ENCODE results near the gene HCK.

HCK gene

GRCh38 chr20:32052090-32052777, at the start of gene HCK:
HCK (plus strand) TSS chr20:32052242.
- DNase-seq: no peak

DNA sequence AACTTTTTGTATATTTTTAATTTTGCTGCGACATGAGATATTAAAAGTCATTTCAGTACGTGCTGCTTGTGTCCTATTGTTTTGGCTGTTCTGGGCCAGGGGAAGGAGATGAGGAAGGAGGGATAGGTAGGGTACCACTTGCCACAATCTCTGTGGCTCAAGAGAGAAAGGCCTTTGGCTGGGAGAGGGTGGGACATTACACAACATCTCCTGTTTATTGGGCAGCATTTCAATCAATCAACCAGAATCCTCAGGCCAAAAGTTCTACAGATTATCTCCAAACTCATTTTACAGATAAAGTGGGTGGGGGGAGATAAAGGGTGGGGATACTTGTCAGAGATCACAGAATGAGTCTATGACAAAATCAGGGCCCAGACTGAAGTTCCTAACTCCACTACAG, 48.7 kb upstream of the HCK start:
- no peak for DNase-seq

- no peak for DNase-seq
These were observed 47.1 kb upstream of the HCK start for GRCh38 chr20:32004963-32005362.

DNA sequence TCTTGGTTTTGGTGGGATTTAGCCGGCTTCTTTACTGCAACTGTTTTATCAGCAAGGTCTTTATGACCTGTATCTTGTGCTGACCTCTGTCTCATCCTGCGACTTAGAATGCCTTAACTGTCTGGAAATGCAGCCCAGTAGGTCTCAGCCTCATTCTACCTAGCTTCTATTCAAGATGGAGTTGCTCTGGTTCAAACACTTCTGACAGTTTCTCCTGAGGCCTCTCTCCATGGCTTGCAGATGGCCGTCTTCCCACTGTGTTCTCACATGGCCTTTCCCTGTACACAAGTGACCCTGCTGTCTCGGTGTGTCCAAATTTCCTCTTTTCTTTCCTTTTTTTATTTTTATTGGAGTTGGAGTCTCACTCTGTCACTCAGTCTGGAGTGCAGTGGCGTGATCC, 46.0 kb upstream of the HCK start:
- no peak for DNase-seq

DNA sequence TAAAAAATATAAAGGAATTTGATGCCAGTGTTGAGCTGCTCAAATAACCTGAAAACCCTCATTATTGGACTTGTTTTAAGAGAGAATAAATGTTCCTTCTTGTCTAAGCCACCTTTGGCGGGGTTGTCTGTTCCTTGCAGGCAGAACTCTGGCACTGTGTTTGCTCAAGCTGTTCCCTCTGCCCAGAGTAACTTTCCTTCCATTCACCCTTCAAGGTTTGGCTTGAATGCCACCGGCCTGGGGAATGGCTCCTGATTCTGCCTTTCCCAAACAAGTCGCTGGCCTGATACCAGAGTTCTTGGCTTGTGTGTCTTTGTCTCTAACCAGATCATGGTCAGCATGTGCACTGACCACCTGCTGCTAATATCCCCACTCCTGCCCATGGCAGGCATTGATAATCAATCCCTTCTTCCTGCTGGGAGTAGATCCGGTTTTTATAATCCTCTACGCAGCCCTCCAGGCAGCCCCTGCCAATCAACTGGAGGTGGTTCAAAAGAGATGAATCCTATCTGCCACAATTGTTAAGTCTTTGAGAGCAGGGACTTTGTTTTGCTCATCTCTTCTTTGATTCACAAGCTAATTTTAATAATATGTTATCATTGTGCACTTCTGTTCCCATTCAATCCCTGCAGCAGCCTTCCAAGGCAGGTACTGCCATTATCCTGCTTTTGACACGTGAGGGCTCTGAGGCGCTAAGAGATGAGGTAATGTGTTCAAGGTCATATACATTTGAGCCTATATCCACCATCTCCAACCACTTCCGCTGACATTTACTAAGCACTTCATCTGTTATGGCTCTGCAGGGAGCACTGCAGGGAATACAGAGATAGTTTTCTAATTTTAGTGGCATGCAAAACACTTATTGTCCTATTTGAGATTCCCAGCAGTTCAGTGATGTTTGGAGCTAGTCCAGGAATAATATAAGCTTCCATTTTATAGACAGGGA, 44.9 kb upstream of the HCK start:
- peak; percentile 20 to 70 (median 36) for DNase-seq

- DNase-seq: peak in 2 of 3 experiments; percentile 37 to 46
These were observed 44.0 kb upstream of the HCK start for GRCh38 chr20:32007787-32008616.

DNA sequence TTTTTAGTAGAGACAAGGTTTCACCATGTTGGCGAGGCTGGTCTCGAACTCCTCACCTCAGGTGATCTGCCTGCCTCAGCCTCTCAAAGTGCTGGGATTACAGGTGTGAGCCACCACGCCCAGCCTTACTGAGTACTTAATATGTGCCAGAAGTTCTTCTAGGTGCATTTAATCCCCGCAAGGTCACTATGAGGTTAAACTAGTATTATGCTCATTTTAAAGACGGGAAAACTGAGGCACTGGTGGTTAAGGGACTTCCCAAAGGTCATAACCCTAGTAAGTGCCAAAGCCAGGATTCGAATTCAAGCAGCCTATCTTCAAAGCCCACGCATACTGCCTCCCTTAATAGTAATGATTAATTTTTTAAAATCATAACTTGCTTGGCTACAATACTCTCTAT, 42.5 kb upstream of the HCK start:
- DNase-seq: no peak

DNA sequence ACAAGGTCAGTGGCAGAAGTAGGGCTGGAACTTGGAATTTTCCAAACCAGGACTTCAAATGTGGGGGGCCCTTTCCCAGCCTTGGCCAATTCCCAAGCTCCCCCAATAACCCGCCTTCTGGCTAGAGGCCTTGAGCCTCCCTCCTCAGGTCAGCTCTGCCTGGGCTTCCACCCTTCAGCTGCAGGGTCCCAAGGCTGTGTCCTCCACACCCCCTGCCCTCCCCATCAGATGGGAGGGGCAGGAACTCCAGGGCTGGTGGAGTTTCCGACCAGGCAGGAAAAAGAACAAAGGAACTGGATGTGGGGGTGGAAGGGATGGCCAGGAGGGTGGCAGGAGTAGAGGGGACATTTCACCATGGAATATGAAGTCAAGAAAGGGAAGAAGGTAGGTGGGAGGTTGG, 41.9 kb upstream of the HCK start, which contains the start of gene CCM2L:
TSS of gene CCM2L (plus strand) at position 338 of the 400 bp plus-strand sequence. CDS start at position 355, 17 bp downstream.
- DNase-seq: no peak

GRCh38 chr20:32010666-32011065, 41.4 kb upstream of the HCK start:
- DNase-seq: no peak

DNA sequence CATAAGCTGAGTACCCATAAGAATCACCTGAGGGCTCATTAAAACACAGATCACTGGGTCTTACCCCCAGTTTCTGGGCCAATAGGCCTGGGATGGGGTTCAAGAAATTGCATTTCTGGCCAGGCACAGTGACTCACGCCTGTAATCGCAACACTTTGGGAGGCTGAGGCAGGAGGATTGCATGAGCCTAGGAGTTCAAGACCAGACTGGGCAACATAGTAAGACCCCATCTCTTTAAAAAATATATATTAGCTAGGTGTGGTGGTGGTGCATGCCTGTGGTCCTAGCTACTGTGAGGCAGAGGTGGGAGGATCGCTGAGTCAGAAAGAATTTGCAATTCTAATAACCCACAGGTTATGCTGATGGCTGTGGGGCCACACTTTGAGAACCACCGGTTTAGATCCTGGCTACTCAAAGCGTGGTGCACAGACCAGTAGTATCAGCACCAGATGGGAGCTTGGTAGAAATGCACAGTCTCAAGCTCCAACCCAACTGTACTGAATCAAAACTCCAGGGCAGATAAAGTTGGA, 39.8 kb upstream of the HCK start:
- DNase-seq: no peak

GRCh38 chr20:32013326-32013725, 38.7 kb upstream of the HCK start:
- DNase-seq: no peak

DNA sequence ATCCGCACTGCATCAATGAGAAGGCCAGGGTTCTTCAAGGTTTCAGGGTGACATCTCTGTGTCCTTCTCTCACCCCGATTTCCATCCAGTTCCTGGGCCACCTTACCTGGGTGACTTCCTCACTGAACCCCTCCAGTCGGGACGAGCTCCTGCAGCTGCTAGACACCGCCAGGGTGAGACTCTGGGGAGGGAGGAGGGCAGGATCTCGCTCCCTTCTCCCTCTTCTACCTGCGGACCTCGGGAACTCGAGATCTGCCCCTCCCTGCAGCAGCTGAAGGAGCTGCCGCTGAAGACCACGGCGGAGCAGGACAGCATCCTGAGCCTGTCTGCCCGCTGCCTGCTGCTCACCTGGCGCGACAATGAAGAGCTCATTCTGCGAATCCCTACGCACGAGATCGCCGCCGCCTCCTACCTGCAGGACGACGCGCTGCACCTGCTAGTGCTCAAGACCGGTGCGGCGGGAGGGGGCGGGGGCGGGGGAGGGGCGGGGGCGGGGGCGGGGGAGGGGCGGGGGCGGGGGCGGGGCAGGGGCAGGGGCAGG, 34.3 kb upstream of the HCK start:
- DNase-seq: peak; percentile 93 to 96 (median 94)

DNA sequence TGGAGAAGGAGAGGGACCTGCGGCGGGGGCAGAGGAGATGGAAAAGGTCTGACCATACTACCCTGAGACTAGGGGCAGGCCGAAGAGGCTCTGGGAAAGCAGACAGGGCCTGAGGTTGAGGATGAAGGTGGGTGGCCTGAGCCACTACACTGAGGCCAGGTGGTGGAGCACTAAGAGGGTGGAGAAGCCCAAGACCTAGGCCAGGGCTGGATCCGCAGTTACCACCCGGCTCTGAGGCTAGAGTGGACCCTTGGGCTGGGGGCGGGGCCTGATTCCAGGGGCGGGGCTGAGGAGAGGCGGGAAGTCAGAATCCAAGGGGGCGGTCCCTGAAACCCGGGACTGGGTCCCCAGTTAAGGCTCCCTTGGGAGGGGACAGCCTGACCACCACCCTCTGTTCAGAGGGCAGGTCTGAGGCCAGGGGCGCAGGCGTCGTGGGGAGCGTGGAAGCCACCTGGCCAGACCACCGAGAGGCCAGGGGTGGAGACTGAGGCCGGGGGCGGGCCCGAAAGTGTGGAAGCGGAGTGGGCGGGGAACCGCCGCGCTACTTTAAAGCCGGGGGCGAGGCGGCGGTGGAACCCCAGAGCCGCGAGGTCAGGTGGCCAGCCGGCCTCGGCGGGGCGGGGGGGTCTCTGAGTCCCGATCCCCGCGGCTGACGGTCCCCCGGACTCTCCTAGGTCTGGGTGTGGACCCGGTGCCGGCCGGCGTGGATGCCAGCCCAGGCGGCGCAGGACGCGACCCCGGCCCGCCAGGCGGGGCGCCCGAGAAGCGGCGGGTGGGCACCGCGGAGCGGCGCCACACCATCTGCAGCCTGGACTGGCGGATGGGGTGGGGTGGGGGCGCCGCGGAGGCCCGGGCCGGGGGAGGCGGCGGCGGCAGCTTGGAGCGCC, 33.5 kb upstream of the HCK start:
- peak; percentile 88 to 96 (median 96) for DNase-seq

GRCh38 chr20:32019156-32019510, 32.9 kb upstream of the HCK start:
- peak in 2 of 3 experiments; percentile 46 to 82 for DNase-seq

- DNase-seq: peak in 2 of 3 experiments; percentile 65 to 77
These were observed 32.2 kb upstream of the HCK start for GRCh38 chr20:32019563-32020463.

DNA sequence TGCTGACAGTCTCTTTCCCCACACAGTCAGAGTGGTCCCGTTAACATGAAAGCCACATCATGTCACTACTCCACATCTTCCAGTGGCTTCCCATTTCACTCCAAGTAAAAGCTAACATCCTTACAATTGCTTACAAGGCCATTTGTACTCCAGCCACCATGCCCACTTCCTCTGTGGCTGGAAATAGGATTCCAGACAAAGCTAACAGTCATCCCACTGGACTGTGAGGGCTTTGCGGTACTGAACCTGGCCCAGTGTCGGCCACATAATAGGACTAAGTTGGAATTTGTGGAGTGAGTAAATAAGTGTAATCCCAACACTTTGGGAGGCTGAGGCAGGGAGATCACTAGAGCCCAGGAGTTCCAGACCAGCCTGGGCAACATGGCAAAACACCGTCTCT, 31.0 kb upstream of the HCK start:
- DNase-seq: no peak

- no peak for DNase-seq
These were observed 27.3 kb upstream of the HCK start for GRCh38 chr20:32024683-32025295.

GRCh38 chr20:32027643-32028042, 24.4 kb upstream of the HCK start:
- DNase-seq: no peak

DNA sequence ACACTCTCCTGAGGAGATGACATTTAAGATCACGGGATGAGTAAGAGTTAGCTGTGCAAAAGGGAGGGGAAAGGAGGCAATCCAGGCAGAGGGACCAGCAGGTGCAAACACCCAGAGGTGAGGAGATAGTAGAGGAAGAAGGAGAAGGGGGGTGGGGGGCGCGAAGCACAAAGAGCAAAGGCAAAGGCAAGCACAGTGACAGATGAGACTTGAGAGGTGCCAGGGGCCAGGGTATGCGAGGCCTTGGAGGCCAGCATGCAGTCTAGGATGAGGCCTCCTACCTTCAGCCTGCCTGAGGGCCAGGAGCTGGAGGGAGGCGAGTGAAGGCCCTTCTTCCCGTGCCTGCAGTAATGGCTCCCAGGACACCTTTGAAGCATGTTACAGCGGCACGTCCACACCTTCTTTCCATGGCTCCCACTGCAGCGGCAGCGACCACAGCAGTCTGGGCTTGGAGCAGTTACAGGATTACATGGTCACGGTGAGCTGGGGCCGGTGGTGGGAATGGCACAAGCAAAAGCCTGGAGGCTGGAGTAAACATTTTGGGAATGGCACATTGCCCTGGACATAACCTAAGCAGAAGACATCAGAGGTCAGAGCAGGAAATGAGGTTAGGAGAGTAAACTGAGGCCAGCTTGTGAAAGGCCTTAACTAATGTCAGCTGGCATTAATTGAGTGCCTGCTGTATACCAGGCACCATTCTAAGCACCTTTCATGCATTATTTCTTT, 23.2 kb upstream of the HCK start:
- peak; percentile 16 to 40 (median 28) for DNase-seq
